NCI-H446 treated with DMSO at 0.1 percent for 48 hours (cell line): ENCODE results near the gene HCRT.
"Not testable (repeated sequence)": the region's sequence is repeated elsewhere in the genome, so short reads cannot be mapped to it uniquely, and the experiment has no call there.

Experiments used
- DNase-seq: peaks from one replicate; lab custom pipeline; 2025; lab: John Stamatoyannopoulos, UW

Gene HCRT

DNA sequence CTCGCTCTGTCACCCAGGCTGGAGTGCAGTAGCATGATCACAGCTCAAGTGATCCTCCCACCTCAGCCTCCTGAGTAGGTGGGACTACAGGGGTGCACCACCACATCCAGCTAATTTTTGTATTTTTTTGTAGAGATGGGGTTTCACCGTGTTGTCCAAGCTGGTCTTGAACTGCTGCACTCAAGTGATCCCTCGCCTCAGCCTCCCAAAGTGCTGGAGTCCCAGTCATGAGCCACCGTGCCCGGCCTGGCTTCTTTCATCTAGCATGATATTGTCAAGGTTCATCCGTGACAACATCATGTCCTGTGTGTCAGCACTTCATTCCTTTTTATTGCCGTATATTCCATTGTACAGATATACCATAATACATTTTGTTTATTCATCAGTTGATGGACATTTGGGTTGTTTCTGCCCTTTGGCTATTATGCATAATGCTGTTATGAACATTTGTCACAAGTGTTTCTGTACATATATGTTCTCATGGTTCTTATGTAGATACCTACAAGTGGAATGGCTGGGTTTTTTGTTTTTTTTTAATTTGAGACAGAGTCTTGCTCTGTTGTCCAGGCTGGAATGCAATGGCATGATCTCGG lies 12.4 kb upstream of the HCRT start:
- DNase-seq: no peak

DNA sequence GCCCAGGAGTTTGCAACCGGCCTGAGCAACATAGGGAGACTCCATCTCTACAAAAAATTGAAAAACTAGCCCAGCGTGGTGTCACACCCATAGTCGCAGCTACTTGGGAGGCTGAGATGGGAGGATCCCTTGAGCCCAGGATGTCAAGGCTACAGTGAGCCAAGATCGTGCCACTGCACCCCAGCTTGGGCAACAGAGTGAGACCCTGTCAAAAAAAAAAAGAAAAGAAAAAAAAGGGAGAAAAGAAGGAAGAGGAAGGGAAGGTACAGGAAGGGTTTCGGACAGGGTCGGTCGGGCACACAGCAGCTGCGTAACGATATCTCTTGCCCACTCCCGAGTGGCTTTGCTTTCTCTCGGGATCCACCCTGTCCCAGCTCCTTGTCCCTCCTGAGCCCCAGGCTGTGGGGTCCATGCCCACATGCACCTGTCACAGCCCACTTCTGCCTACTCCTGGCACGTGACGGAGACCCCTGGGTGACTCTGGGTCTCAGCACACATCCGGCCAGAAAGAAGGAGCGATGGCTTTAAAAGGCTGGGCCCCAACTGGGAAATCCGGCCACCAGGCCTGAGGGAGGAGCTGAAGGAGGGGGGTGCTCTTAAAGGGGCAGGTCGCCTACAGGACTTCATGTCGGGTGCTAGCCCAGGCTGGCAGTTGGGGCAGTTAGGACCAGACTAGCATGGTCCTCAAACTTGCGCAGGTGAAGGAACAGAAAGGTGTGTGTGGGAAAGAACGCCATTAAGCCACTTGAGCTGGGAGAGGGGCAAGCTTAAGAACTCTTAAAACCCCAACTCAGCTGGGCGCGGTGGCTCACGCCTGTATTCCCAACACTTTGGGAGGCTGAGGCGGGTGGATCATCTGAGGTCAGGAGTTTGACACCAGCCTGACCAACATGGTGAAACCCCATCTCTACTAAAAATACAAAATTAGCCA lies 9.0 kb upstream of the HCRT start, which contains the start of gene GHDC:
TSS of gene GHDC (minus strand) at position 526 of the 931 bp plus-strand sequence. CDS start 913 bp downstream, outside the sequence.
- peak; percentile 65 for DNase-seq

DNA sequence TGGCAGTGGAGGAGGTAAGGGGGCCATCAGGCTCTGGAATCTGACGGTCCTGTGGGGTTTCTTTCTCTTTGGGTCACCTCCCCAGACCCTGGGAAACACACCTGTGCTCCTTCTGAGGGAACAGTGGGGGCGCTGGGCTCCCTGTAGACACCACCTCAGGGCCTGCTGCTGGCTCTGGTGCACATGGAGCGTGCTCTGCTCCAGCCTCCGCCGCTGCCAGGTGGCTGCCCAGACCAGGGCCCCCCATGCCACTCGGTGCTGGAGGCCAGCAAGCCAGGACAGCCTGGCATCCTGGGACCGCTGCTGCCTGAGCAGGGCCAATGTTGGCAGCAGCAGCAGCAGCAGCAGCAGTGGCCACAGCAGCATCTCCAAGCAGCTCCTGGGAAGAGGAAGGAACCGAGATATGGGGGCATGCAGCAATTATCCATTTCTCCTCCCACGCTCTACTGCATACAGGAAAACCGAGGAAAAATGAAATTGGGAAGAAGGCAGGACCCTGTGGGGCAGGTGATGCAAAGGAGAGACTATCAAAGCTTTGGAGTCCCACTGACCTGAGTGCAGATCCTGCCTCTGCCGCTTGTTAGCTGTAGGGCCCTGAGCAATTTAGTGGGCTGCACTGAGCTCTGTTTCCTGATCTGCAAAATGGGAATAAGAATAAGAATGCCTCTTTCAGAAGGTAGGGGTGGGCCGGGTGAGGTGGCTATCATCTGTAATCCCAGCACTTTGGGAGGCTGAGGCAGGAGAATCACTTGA lies 8.1 kb upstream of the HCRT start:
- DNase-seq: no peak

DNA sequence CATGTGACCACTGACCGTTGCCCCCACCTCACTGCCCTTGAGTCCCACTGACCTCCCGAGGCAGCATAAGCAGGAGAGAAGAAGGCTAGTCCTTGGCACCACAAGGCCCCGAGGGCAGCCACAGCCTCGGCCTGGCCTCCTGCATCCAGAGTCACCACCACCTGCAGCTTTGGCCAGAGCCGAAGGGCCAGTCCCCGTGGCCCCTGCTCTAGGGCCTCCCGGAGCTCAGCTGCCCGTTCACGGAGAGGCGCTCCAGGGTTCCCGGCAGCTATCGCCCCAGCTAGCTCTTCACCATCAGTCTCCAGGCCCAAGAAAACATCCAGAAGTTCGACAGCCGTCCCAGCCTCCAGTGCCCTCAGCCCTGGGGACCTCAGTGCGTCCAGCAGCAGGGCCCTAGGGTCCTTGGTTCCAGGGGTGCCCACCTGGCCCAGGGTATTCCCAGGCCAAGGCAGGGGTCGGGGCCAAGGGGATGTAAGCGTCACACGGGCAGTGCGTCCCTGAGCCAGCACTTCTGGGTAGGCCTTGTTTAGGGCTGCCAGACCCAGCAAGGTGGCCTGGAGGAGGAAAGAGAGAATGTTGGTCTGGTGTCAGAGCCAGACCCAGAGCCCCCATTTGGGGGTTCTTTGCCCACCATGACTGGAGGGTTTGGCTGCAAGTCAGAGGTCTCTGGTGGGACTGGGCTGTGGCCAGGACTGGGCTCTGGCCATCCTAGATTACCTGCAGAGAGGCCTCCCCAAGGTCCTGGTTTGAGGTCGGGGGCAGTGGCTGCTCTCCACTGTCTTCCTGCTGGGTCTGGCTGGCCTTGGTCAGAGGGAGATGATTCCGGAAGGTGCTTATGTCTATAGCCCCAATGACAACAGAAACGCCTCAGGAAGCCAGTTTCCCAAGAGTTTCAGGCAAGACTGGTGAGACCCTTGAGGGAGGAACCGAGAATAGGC lies 7.2 kb upstream of the HCRT start:
- DNase-seq: no peak

DNA sequence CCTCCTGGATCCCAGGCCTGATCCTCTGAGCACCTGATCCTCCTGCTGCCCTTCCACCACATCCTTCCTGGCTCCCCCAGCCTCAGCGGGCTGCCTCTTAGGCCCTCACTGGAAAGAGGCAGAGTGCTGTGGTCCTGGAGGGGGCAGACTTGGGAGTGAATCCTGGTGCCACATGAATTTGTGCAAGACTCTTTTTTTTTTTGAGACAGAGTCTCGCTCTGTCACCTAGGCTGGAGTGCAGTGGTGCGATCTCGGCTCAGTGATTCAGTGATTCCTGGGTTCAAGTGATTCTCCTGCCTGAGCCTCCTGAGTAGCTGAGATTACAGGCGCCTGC lies 6.0 kb upstream of the HCRT start:
- no peak for DNase-seq

DNA sequence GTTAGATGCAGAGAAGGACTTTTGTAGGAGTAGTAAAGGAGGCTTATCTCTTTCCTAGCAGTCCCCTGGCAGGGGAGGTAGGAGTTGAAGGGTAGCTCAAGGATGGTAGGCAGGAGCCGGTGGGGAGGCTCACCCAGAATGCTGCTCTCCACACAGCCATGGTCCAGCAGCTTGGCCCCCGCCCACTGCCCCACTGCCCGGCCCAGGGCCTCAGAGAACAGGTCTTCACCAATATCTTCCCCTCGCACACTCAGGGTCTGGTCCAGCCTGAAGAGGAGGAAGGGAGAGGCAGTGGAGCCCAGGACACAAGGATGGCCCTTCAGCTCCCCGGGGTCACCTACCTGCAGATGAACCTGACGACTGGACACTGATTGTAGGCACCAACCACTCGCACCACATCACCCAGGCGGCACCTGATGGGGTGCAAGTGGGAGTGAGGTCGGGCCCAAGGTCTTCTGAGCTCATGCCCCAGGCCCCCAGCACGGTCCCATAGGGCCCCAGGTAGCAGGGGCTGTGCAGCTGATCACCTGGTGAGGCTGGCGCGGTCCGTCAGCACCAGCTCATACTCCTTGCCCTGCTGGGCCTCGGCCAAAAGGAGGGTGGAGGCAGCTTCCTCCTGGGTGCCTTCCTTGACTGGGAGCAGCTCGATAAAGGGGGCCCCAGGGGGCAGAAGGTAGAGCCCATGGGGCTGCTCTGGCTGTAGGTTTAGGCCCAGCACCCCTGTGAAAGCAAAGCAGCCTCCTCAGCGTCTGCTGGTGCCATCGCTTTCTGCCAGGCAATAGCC lies 5.4 kb upstream of the HCRT start:
- no peak for DNase-seq

DNA sequence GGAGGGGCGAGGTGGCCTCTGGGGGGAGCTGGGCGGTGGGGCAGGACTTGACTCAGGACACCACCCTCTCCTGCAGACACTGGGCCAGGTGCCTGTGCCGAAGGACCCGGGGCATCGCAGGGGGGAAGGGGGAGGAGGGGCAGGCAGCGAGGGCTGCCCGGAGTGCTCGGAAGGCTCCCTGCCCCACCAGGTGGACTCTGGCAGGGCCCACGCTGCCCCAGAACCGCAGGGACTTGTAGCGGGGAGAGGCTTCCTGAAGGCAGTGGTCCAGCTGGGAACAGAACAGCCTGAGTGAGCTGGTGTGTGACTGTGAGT lies 4.4 kb upstream of the HCRT start:
- no peak for DNase-seq

DNA sequence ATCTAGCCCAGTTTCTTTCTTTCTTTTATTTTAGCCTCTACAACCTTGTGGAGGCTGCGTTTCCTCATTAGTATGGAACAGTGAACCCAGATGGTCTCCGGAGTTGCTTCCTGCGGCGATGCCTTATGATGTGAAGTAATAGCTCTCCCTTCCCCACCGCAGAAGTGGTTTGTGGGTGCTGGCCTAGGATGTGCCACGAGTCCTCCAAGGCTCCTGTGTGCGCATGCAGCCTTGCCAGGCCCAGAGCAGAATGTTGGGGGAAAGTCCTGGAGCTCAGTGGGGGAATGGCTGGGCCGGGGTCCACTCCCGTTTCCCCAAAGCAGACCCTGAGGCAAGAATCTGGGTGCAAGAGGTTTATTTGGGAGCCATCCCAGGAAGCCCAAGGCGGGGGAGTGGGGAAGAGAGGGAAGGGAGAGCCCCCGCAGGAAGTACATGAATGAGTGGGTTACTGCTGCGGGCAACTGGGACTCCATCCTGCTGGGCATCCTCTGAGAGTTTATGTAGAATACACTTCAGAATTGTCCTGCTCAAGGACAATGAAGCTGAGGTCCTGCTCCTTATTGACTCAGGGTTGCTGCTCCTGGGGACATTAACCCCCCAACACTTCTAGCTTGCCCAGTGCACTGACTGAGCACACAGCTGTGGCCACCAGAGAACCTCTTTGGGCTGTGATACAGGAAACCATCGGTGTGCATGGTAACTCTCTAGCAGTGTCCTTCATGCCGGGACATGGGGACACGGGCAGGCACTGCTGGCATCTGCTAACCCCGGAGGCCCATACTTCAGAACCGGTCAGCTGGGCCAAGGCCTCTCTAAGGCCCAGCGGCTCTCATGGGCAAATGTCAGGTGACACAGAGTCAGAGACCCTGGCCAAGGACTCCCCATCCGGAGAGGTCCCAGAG lies 3.7 kb upstream of the HCRT start:
- DNase-seq: no peak

DNA sequence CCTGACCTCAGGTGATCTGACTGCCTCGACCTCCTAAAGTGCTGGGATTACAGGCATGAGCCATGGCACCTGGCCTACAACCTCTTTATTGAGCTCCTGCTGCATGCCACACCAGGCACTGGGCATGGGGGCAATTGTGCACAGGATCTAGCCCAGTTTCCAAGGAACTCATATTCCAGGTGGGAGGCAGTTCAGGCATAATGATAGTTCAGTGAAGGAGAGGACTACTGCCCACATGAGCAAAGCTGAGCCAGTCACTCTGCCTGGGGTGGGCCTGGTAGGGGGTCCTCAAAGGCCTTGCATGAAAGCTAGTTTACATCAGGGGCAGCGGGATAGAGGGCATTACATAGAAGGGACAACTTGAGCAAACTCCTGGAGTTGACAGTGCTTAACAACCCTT lies 2.6 kb upstream of the HCRT start:
- no peak for DNase-seq

DNA sequence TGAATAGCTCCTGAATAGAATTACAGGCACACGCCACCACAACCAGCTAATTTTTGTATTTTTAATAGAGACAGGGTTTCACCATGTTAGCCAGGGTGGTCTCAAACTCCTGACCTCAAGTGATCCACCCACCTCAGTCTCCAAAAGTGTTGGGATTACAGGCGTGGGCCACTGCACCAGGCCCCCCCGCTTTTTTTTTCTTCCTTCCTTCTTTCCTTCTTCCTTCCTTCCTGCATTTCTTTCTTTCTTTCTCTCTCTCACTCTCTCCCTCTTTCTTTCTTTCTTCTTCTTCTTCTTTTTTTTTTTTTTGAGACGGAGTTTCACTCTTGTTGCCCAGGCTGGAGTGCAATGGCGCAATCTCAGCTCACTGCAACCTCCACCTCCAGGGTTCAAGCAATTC lies 939 bp upstream of the HCRT start:
- not testable (repeated sequence) for DNase-seq

DNA sequence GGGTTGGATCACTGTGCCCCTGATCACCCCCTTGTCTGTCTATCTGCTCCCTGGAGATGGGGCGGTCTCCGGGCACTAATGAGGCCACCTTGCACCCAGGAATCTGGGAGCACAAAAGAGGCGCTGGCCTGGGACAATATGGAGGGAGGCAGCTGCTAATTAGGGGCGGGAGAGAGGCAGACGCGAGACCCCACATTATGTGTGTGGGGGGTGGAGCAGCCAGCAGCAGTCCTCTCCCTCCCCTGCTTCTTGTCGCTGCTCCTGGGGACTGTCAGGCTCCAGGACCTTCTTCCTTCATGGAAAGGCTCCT lies 324 bp upstream of the HCRT start:
- DNase-seq: no peak

DNA sequence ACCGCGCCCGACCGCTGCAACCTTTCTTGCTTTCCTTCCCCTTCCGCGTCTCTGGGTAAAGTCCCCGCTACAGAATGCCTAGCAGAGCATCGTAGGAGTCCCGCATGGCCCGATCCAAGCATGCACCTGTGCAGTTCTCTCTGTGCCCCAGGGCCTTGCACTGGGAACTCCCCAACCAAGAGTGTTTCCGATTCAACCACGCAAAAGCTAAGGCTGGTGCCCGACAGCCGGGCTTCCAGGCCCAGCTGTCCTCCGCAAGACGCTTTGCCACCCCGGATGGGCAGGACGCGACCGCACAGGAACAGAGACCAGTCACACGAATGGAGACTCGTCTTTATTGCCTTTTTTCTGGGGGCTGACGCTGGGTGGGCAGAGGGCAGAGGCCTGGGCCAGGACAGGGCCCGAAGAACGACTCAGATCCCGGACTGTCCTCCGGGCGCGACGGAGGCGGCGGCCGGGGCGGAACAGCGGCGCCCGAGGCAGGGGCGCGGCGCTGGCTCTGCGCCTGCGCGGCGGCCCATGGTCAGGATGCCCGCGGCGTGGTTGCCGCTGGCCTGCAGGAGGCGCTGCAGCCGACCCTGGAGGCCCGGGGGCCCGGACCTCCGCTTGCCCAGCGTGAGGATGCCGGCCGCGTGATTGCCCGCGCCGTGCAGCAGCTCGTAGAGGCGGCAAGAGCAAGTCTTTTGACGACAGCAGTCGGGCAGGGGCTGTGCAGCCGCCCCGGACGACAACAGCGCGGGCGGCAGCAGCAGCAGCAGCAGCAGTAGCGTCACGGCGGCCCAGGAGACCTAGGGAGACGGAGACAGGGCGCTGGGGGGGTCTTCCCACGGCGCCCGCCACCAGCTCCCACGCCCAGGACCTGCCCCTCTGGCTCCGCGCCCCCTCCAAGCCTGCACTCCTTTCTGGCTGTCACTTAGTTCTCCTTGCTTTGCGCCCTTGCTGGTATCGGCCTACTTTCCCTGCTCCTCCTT lies 1.2 kb downstream of the HCRT start:
- DNase-seq: peak; percentile 45

DNA sequence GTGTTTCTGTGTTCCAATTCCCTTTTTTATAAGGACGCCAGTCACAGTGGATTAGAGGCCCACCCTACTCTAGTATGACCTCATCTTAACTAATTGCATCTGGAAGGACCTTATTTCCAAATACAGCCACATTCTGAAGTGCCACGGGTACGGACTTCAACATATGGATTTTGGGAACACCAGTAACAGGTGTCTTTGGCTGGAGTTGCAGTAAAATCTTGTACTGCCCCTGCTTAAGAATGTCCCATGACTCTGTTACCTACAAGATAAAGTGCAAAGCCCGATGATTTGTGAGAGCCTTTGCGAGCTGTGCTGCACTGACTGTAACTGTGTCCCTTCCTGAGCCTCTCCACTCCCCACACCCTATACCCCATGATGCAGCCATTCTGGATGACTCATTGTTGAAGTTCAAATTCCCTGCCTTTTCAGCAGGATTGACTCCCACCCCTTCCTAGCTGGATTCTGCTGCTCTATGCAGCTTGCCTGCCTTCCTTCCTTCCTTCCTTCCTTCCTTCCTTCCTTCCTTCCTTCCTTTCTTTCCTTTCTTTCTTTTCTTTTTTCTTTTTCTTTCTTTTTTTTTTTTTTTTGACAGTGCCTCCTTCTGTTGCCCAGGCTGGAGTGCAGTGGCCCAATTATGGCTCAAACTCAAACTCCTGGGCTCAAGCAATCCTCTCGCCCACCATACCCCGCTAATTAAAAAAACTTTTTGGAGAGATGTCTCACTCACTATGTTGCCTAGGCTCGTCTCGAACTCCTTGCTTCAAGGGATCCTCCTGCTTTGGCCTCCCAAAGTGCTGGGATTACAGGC lies 2.1 kb downstream of the HCRT start:
- no peak for DNase-seq

DNA sequence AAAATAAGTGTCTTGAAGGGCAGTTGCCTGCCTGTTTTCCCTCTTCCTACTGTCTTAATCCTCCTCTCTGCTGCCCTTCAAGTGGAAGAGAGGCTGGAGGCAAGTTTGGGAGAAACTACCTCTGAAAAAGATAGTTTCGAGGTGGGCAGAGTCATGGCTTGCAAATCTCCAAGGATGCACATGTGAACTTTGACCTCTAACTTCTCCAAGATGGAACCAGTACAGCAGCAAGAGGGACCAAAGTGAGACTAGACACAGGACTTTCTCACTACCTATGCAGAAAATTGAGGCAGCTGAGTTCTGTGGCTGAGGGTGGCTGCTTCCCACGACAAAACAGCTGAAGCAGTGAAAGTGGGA lies 3.4 kb downstream of the HCRT start:
- no peak for DNase-seq

DNA sequence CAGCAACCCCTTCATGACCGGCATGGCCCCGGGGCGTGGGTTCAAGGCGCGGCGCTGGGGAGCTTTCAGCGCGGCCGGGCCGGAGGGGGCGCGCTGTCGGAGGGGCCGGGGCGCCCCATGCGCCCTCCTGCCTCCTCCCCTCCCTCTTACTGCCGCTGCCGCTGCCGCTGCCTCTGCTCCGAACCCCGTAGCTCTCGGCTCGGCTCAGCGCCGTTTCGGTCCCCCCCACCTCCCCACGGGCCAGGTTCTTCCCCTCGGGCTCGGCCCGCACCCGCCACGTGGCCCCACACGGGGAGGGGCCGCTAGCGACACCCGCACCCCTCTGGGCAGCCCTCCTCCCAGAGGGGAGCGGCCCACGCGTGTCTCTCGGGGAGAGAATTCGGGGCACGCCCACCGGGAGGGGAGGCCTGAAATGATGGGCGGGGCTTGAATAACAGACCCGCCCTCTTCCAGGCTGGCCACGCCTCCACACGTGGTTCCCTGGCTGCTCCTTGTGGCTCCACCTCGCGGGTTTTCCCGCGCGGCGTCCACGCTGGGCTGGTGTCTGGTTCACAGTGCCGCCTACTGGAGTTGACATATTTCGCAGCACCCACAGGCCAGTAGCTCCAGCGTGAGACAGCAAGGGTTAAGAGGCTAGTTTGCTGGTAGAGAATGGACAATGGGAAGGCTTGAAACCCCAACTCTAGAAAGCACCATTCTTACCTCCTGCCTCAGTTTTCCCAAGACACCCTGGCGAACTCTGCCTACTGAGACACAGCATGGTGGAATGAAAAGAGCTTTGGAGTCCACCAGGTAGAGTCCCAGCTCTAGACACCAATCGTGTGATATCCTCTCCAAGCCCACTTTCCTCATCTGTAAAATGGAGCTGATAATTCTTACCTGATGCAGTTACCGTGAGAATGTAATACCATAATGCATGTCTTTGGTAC lies 4.1 kb downstream of the HCRT start, which contains the start of gene KCNH4:
TSS of gene KCNH4 (minus strand) at position 221 of the 929 bp plus-strand sequence. CDS start at position 24, 197 bp downstream.
- DNase-seq: peak; percentile 67

DNA sequence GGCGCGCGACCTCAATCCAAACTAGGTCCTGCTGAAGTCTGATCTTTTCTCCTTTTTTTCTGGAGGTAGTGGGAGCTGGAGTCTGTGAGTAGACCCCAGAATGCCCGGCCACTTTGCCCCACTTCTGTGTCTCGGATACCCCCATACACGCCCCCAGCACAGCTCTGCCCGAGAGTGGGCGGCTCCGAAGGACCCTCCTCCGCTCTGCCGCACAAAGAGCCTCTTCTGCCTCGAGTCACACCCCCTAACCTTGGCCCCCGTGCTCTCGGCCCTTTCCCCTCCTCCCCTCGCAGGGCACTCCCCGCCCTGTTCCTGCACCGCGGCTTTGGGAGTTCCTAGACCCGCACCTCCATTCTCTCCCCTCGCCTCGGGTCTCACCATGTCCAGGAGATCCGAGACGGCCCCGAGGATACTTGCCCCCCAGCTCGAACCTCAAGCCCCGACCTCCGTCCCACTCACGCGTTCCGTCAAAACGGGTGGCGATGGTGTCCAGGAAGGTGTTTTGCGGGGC lies 4.8 kb downstream of the HCRT start:
- no peak for DNase-seq

DNA sequence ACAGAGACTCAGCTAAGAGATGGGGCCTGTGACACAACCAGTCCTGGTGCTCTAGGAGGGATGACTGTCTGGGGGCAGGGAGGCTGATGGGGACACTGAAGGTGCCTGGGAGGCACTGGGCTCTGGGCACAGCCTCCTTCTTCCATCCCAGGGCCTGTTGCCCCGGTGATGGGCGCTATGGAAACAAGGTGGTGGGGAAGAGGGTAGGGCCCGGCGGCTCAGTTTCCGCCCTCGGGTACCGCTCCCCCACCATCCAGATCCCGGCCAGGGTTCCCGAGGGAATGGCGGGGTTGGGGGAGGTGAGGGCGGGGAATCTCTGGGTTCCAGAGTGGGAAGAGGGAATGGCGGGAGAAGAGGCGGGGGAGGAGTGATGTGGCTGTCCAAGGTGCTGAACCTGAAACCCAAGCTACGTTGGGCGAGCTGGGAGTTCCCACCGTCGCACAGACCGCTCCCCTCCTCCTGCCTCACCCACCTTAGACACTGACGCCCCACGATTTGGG lies 5.3 kb downstream of the HCRT start:
- no peak for DNase-seq
